HG03039 (cell line): ENCODE results near the gene RAB40AL.
"Not testable (repeated sequence)": the region's sequence is repeated elsewhere in the genome, so short reads cannot be mapped to it uniquely, and the experiment has no call there.

Source experiments
- ATAC-seq: cut with Tn5 transposase; IDR thresholded peaks from one replicate; pipeline ENCODE4 v1.9.1; 2021; ENCODE audit warnings: mild to moderate bottlenecking, moderate library complexity; ENCODE audit not compliant: unreplicated experiment

Gene RAB40AL, protein sequence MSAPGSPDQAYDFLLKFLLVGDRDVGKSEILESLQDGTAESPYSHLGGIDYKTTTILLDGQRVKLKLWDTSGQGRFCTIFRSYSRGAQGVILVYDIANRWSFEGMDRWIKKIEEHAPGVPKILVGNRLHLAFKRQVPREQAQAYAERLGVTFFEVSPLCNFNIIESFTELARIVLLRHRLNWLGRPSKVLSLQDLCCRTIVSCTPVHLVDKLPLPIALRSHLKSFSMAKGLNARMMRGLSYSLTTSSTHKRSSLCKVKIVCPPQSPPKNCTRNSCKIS

DNA sequence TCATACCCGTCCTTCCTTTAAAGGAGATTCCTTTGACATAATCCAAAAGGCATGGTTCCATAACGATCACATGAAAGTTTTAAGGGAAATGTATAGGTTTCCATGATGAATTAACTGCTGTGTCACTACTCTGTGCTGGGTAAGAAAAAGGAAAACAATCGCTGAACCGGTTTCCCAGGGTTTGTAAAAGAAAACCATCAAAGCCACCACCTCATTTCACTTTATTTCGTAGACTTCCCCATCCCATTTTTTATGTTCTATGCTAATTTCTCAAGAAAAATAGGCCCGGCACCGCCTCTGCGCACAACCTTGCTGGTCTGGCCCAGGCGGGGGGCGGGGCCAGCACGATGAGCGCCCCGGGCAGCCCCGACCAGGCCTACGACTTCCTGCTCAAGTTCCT, at the start of gene RAB40AL:
RAB40AL (plus strand) TSS at position 301 of the 400 bp plus-strand sequence; CDS start at position 348, 47 bp downstream.
- ATAC-seq, result not testable (repeated sequence)

DNA sequence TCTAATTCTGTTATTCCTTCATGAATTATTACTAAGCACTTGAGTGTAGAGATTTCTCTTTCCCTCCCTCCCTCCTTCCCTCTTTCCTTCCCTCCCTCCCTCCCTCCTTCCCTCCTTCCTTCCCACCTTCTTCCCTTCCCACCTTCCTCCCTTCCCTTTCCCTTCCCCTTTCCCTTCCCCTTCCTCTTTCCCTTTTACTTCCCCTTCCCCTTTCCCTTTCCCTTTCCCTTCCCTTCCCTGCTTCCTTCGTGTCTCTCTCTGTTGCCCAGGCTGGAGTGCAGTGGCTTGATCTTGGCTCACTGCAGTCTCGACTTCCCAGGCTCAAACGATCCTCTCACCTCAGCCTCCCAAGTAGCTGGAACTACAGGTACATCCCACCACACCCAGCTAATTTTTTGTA, 49.4 kb upstream of the RAB40AL start:
- no peak for ATAC-seq

DNA sequence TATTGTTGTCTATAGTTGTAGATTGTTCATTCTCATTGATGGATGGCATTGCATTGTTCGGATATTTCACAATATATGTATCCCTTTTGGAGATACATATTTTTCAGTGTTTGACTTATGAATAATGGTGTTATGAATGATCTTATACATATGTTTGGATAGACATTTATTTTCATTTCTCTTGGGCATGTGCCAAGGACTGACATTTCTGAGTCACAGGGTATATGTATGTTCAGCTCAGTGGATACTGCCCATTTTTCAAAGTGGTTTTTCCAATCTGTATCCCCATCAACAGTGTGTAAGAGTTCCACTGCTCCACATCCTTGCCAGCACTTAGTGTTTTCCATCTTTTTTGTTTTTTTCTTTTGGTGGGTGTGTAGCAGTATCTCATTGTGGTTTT, 45.0 kb upstream of the RAB40AL start:
- ATAC-seq, result no peak

DNA sequence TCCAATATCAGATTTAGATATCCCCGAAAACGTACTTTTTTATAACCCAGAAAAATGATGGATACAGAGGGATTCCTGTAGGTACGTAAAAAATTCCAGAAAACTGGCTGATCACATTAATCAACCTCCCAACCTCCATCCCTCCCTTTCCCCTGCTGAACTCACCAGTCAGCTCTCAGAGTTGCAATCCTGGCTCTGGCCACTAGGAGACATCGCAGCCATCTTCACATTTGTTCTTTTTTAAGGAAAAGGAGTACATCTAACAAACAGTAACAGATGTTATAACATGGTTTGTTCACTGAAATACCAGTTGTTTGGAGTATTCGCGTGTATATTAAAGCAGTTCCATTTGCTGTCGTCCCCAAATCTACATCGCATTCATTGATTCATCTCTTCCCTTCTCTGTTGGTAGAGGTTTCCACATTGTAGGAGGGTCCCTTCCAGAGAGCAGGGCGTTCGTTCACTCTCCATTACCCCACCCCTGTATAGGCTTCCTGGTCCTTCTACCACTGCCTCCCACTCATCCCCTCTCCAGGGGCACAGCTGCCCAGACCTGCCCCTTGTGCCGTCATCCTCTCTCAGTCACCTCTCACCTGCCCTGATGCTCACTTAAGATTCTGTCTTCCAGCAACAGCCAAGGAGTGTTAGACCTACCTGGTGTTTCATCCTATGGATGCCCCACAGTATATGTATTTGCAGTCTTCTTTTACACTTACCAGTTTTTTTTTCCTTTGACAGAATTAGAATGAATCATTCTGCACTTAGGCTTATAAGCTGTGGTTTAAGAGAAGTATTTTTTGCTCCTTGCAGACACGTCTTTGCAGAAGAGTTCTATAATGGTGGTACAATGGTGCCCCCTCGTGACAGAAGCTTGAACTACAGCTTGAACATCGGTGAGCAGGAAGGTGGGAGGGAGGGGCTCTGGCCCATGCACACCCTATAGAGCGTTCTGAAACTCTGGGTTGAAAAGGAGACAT, 36.8 kb upstream of the RAB40AL start:
- peak; percentile 67 for ATAC-seq

GRCh38 chrX:102902355-102902754, 34.7 kb upstream of the RAB40AL start:
- no peak for ATAC-seq

DNA sequence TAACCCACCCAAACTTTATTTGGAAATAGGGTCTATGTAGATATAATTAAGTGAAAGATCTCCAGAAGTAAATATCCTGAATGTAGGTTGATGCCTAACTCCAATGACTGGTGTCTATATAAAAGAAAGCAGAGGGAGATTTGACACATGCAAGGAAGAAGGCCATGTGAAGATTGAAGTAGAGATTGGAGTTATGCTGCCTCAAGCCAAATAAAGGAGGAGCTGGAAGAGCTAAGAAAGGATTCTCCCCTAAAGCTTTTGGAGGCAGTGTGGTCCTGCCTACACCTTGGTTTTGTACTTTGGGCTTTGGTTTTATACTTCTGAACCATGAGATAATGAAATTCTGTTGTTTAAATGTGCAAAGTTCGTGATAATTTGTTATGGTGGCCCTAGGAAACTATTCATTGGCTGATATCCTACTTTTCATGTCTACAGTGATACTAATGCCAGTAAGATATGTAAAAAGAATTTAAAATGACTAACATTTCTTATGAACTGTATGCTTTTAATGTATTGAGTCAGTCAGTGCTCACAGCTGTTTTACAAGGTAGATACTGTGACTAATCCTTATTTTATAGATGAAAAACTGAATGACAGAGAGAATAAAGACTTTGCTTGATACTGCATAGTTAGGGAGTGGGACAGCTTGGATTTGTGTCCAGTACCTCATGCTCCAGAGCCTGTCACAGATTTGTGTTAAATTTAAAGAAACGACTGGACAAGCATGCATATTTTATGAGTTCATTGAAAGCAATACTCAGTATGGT, 5.9 kb upstream of the RAB40AL start:
- ATAC-seq, result no peak

DNA sequence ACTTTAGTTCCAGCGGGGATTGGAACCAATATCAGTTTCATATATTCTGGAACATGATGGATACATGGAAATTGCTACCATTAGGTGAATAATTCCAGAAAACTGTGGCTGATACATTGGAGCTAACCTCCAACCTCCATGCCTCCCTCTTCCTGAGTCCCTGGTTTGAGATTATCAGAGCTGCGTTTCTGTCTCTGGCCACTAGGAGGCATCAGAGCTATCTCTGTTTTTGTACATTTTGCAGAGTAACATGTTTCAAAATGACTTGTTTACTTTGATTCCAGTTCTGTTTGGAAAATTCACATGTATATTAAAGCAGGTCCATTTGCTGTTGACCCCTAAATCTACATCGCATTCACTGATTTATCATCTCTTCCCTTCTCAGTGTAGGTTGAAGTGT, 2.4 kb upstream of the RAB40AL start:
- no peak for ATAC-seq

DNA sequence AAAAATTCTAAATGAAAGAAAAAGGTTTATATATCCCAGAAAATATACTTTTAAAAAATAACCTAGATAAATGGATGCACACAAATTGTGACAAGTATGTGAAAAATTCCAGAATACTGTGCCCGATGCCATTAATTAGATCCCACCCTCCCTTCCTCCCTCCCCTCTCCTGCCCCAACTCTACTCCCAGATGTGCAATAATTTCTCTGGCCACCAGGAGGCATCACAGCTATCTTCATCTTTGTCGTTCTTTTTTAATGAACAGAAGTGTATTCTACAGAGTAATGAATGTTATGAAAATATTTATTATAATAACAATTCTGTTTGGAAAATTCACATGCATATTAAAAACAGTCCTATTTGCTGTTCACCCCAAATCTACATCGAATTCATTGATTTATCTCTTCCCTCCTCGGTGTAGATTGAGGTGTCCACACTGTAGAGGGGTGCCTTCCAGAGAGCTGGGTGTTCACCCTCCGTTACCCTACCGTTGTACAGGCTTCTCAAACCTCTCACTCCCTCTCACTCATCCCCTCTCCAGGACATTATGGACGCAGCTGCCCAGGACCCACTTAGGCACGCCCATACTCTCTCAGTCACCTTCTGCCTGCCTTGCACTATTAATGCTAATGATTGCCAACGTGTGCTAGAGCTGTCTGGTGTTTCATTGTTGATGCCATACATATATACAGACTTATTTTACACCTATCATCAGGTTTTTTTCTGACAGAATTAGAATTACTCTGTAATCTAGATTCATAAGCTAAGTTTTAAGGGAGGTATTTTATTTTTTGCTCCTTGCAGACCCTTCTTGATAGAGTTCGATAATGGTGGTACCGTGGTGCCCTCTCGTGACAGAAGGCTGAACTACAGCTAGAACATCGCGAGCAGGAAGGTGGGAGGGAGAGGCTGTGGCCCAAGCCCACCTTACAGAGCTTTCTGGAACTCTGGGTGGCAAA, 14.1 kb downstream of the RAB40AL start:
- peak; percentile 54 for ATAC-seq

GRCh38 chrX:102957751-102958150, 20.7 kb downstream of the RAB40AL start:
- ATAC-seq, result no peak

DNA sequence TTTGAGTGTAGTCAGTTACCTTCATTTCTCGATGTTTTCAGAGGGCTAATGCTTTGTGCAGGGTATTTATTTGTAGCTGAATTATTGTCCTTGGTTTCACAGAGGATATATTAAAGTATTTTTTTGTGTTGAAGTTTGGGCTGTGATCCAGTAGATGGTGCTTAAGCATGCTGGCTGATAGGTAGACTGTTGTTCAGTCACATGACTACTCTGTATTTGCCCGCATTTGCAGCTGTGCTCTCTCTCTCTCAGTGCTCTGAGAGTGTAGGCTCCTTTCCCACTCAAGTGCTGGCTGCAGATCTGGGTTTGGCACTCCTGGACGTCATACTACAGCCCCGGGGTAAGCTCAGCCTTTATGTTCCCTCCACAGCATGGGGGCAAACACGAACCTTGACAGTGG, 21.7 kb downstream of the RAB40AL start:
- ATAC-seq, result no peak

- no peak for ATAC-seq
These were observed 22.4 kb downstream of the RAB40AL start for GRCh38 chrX:102959471-102959870.

GRCh38 chrX:102963955-102964354, 26.9 kb downstream of the RAB40AL start:
- no peak for ATAC-seq

GRCh38 chrX:102964940-102965339, 27.9 kb downstream of the RAB40AL start:
- ATAC-seq, result no peak

DNA sequence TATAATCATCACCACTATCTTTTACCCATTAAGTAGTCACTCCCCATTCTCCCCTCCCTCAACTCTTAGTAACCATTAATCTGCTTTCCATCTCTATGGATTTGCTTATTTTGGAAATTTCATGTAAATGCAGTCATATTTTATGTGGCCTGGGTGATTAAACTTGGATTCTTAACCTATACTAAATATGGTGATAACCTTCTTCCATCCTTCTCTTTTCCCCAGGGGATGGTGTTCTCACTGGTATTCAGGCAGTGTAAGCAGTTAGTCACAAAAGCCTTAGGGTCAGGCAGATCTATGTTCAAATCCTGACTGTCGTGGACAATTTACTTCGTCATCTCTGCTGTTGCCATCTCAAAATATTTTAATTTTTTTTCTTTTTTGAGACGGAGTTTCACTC, 29.6 kb downstream of the RAB40AL start:
- ATAC-seq, result no peak

DNA sequence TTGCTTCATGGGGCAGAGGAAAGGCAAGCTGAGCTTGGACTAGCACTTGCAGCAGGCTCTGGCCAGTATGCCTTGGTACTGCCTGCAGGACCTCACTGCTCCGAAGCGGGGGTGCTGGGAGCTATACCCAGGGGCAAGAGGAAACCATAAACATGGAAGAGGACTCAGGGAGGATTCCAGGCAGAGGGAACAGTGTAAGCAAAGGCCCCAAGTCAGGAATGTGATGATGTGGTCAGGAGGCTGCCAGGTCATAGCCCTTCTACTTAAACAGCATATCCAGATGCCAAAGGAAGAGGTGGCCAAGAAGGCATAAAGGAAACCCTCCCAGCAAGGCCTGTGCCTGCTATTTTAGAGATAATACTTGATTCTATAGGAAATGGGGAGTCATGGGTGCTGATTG, 31.1 kb downstream of the RAB40AL start:
- ATAC-seq, result no peak

GRCh38 chrX:102971536-102971935, 34.5 kb downstream of the RAB40AL start:
- not testable (repeated sequence) for ATAC-seq

- no peak for ATAC-seq
These were observed 37.9 kb downstream of the RAB40AL start for GRCh38 chrX:102975016-102975415.

DNA sequence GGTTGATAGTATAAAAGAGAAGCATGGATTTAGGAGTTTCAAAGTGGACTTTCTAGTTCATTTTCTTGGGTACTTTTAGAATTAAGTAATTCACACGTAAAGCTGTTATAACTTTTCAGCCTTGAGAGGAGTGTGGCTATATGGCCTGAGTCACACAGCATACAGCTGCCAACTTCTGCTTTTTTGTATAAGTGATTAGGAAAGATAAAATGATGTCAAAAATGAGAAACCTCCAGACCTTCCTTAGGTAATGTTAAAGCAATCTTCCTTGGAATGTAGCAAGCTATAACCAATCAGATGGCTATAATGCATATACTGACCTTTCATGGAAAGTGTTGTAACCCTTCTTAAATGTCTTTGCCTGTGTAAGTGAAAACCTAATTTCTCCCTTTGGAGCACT, 39.2 kb downstream of the RAB40AL start:
- no peak for ATAC-seq

DNA sequence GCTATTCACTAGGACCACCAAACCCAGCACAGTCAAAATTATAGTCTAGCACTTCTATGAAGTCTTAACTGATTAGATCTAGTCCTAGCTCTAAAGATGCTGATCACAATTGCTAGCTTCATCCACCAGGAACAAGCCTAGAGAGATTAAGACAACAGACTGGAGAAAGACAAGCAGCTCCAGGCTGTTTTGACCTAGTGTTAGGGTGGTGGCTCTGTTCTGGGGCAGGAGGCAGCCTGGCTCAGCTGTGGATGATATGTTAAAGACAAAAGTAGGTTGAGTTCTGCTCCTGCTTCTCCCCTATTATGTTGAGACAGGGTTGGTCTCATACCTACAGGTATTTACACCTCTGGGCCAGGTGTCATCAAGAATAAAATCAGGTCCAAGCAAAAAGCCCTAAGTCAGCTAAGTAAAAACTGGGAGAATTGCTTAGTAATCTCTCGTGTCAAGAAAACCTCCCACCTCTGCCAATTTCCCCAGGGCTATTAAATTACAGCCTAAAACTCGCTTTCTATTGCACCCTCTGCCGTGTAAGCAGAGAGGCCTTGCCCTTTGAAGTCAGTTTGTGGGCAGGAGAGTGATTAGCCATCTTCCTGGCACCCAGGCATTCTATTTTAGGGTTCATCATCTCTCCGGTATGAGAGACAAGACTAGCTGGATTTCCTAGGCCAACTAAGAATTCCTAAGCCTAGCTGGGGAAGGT, 39.9 kb downstream of the RAB40AL start:
- ATAC-seq, result no peak
